SKM-1 treated with dmso at 0.1 percent for 144 hours (cell line): ENCODE measurements around the gene ERI3.

Source experiments
- DNase-seq: peaks from one replicate; lab custom pipeline; 2025; ENCODE audit not compliant: unreplicated experiment; lab: John Stamatoyannopoulos, UW

Gene ERI3

GRCh38 chr1:44354840-44355581, at the start of gene ERI3:
Gene ERI3 (minus strand): TSS chr1:44355257. CDS start chr1:44355026, 231 bp downstream.
- DNase-seq, result peak; percentile 97

GRCh38 chr1:44401256-44402228, 46.5 kb upstream of the ERI3 start:
- no peak for DNase-seq

- DNase-seq, result no peak
These were observed 35.2 kb upstream of the ERI3 start for GRCh38 chr1:44390277-44390676.

- no peak for DNase-seq
These were observed 34.4 kb upstream of the ERI3 start for GRCh38 chr1:44389437-44389836.

- DNase-seq, result no peak
These were observed 33.5 kb upstream of the ERI3 start for GRCh38 chr1:44388551-44388950.

GRCh38 chr1:44380666-44381177, 25.7 kb upstream of the ERI3 start:
- no peak for DNase-seq

GRCh38 chr1:44377925-44378784, 23.1 kb upstream of the ERI3 start:
- peak; percentile 34 for DNase-seq

- DNase-seq, result no peak
These were observed 20.5 kb upstream of the ERI3 start for GRCh38 chr1:44375547-44375946.

GRCh38 chr1:44371206-44371605, 16.1 kb upstream of the ERI3 start:
- no peak for DNase-seq

GRCh38 chr1:44368471-44369151, 13.6 kb upstream of the ERI3 start:
- DNase-seq, result no peak

GRCh38 chr1:44367944-44368343, 12.9 kb upstream of the ERI3 start:
- DNase-seq, result no peak

GRCh38 chr1:44366371-44366975, 11.4 kb upstream of the ERI3 start:
- DNase-seq, result no peak

- no peak for DNase-seq
These were observed 6.4 kb upstream of the ERI3 start for GRCh38 chr1:44361478-44361877.

- no peak for DNase-seq
These were observed 4.3 kb upstream of the ERI3 start for GRCh38 chr1:44359234-44359935.

- DNase-seq, result no peak
These were observed 2.7 kb upstream of the ERI3 start for GRCh38 chr1:44357710-44358109.

GRCh38 chr1:44355582-44356305, 687 bp upstream of the ERI3 start:
- no peak for DNase-seq

- DNase-seq, result no peak
These were observed 703 bp downstream of the ERI3 start for GRCh38 chr1:44354268-44354839.

GRCh38 chr1:44353604-44354003, 1.5 kb downstream of the ERI3 start:
- no peak for DNase-seq
